Measurements from ENCODE around the gene ARMC6. TPM values are rescaled to one million over a fixed set of nuclear protein-coding genes. Genes with fewer than 3 reads are reported as not detected.

ARMC6 gene
- total RNA-seq, 1 donor from 2014 or later, result 25.9 TPM

- Mint-ChIP-seq H3K27me3 (ENCODE audit: unreplicated experiment) (peaks cover 4% of the 10 kb centered on the region), H3K36me3 (ENCODE audit: low read depth, unreplicated experiment) (peaks cover 10% of the 10 kb centered on the region), H3K4me3 (ENCODE audit: unreplicated experiment) (no peak overlapping the region), H3K27ac (ENCODE audit: unreplicated experiment) (no peak overlapping the region), H3K4me1 (ENCODE audit: unreplicated experiment) (peaks cover 4% of the 10 kb centered on the region), H3K9me3 (ENCODE audit: unreplicated experiment) (no peaks in the 10 kb centered on the region)
- TF ChIP-seq, protein P1, sequence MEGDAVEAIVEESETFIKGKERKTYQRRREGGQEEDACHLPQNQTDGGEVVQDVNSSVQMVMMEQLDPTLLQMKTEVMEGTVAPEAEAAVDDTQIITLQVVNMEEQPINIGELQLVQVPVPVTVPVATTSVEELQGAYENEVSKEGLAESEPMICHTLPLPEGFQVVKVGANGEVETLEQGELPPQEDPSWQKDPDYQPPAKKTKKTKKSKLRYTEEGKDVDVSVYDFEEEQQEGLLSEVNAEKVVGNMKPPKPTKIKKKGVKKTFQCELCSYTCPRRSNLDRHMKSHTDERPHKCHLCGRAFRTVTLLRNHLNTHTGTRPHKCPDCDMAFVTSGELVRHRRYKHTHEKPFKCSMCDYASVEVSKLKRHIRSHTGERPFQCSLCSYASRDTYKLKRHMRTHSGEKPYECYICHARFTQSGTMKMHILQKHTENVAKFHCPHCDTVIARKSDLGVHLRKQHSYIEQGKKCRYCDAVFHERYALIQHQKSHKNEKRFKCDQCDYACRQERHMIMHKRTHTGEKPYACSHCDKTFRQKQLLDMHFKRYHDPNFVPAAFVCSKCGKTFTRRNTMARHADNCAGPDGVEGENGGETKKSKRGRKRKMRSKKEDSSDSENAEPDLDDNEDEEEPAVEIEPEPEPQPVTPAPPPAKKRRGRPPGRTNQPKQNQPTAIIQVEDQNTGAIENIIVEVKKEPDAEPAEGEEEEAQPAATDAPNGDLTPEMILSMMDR (IDR thresholded peaks at IDR 0.05; ENCODE audit: unreplicated experiment), result no peak
- no peak for DNase-seq (ENCODE audit: low spot score)
Observed at GRCh38 chr19:19056636-19057275, 23.4 kb downstream of the ARMC6 start.

DNA sequence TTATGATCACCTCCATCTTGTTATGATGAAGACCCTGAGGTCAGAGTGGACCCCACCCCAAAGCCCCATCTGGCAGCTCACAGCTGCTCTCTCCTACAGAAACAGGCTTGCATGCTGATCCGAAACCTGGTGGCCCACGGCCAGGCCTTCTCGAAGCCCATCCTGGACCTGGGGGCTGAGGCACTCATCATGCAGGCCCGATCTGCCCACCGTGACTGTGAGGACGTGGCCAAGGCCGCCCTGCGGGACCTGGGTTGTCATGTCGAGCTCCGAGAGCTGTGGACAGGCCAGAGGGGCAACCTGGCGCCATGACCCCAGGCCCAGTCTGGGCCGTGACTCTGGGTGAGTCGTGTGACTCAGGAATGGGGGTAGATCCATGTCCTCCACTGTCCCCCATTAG lies 23.9 kb downstream of the ARMC6 start:
- DNase-seq (ENCODE audit: low spot score), result no peak
- no peaks in the 10 kb centered on the region for H3K9me3 Mint-ChIP-seq (ENCODE audit: unreplicated experiment)
- H3K4me1 Mint-ChIP-seq (ENCODE audit: unreplicated experiment), result peaks cover 4% of the 10 kb centered on the region
- H3K27me3 Mint-ChIP-seq (ENCODE audit: unreplicated experiment), result peaks cover 4% of the 10 kb centered on the region
- H3K36me3 Mint-ChIP-seq (ENCODE audit: low read depth, unreplicated experiment), result peaks cover 8% of the 10 kb centered on the region
- no peak overlapping the region for H3K4me3 Mint-ChIP-seq (ENCODE audit: unreplicated experiment)
- TF ChIP-seq, protein P1 (IDR thresholded peaks at IDR 0.05; ENCODE audit: unreplicated experiment), result no peak
- H3K27ac Mint-ChIP-seq (ENCODE audit: unreplicated experiment), result no peak overlapping the region

GRCh38 chr19:19057720-19058119 lies 24.3 kb downstream of the ARMC6 start:
- H3K36me3 Mint-ChIP-seq (ENCODE audit: low read depth, unreplicated experiment), result peaks cover 8% of the 10 kb centered on the region
- DNase-seq (ENCODE audit: low spot score), result no peak

GRCh38 chr19:19059018-19059836 lies 25.8 kb downstream of the ARMC6 start:
- no peak for DNase-seq (ENCODE audit: low spot score)
- no peak overlapping the region for H3K27ac Mint-ChIP-seq (ENCODE audit: unreplicated experiment)
- peaks cover 8% of the 10 kb centered on the region for H3K27me3 Mint-ChIP-seq (ENCODE audit: unreplicated experiment)
- H3K36me3 Mint-ChIP-seq (ENCODE audit: low read depth, unreplicated experiment), result peaks cover 8% of the 10 kb centered on the region
- no peak overlapping the region for H3K4me3 Mint-ChIP-seq (ENCODE audit: unreplicated experiment)
- TF ChIP-seq, protein P1 (IDR thresholded peaks at IDR 0.05; ENCODE audit: unreplicated experiment), result no peak
- peaks cover 12% of the 10 kb centered on the region for H3K4me1 Mint-ChIP-seq (ENCODE audit: unreplicated experiment)
- no peaks in the 10 kb centered on the region for H3K9me3 Mint-ChIP-seq (ENCODE audit: unreplicated experiment)

More at GRCh38 chr19:19057720-19058119, 24.3 kb downstream of the ARMC6 start:
- TF ChIP-seq, protein P1 (IDR thresholded peaks at IDR 0.05; ENCODE audit: unreplicated experiment), result no peak
- no peak overlapping the region for H3K27ac Mint-ChIP-seq (ENCODE audit: unreplicated experiment)
- H3K27me3 Mint-ChIP-seq (ENCODE audit: unreplicated experiment), result peaks cover 8% of the 10 kb centered on the region
- peaks cover 8% of the 10 kb centered on the region for H3K4me1 Mint-ChIP-seq (ENCODE audit: unreplicated experiment)
- H3K9me3 Mint-ChIP-seq (ENCODE audit: unreplicated experiment), result no peaks in the 10 kb centered on the region
- no peak overlapping the region for H3K4me3 Mint-ChIP-seq (ENCODE audit: unreplicated experiment)
